IPS-NIHi7 (cell line): ENCODE measurements around the gene IKZF5.

ENCODE experiments used
- DNase-seq: peaks from one replicate; pipeline ENCODE4 v3.0.0; 2012; ENCODE audit warnings: mixed read lengths; ENCODE audit errors: extremely low spot score

IKZF5 gene, protein sequence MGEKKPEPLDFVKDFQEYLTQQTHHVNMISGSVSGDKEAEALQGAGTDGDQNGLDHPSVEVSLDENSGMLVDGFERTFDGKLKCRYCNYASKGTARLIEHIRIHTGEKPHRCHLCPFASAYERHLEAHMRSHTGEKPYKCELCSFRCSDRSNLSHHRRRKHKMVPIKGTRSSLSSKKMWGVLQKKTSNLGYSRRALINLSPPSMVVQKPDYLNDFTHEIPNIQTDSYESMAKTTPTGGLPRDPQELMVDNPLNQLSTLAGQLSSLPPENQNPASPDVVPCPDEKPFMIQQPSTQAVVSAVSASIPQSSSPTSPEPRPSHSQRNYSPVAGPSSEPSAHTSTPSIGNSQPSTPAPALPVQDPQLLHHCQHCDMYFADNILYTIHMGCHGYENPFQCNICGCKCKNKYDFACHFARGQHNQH

DNA sequence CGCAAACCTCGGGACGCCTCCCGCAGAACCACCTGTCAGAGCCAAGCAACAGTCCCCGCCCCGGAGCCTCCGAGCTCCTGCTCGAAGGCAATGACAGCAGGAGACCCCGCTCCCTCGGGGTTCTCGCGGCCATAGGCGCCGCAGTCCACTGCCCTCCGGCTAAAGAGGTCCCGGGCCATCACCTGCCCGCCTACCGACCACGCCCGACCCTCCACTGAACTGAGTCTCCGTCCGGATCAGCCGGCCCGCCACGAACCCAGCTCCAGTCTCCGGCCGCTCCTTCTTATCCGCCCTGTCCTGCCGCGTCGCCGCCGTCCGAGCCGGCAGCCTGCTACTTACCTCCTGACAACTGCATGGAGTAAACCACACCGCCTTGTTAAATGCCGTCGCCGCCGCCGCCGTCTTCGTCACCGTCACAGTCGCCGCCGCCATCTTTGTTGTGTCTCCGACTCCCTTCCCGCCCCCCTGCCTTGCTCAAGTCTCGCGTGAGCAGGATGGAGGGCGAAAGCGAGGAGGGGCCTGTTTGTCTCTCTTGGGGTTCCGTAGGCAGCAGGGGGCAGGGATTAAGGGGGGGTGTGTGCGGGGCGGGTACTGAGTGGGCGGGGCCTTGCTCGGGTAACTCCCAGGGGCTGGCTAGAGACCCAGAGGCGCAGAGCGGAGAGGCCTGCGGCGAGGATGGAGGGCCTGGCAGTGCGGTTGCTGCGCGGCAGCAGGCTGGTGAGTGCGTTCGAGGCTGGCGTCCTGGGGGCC is at the start of gene IKZF5, which contains the start of gene ACADSB:
TSS of gene IKZF5 (minus strand) at position 441 of the 750 bp plus-strand sequence. CDS start 10,170 bp downstream, outside the sequence.
TSS of gene ACADSB (plus strand) at position 652 of the 750 bp plus-strand sequence. CDS start at position 676, 24 bp downstream.
- peak; percentile 99 for DNase-seq

DNA sequence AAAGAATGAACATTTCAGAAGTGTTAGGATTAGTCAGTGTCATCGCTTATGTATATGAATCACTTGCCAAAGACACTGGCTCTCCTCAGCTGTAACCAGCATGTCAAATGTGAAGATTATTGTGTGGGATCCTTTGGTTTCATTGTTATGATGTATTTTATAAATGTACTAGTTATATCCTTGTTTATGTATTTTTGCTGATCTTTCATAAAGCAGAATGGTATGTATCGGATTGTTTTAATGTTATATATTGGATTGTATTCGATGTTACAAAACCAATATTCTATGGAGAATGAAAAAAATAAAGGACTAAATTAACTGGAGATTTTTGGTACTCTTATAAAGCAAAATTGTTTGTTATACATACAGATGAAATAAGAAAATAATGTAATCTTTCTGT is 49.4 kb upstream of the IKZF5 start:
- no peak for DNase-seq

DNA sequence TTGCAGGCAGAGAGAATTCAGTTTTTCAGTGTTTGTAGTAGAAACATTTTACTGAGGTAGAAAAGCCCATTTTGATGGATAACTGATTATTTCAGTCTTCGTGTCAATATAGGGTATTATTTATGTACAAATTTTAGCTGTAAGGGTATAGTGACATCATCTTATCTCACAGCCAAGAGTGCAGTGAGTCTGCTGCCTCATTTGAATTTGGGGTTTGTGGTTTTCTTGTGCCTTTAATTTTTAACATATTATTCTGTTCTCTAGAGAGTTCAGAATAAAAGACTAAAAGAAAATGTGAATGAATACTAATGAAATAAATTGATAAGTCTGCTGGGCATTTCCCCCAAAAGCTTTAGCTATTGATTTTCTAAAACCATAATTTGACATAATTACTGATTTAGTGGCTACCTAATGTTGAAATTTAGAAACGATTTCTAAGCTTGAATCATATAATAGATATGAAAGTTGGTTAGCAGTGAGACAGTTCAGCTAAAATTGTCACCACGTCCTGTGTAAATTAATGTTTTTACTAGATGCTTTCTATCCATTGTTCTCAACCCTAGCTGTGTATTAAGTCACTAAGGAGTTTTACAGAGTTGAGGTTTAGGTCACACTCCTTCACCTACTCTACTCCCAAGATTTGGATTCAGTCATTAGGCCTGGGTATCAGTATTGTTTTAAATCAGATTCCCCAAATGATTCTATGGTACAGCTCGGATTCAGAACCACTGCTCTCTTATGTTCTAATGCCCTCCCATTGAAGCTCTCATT is 37.6 kb upstream of the IKZF5 start:
- no peak for DNase-seq

DNA sequence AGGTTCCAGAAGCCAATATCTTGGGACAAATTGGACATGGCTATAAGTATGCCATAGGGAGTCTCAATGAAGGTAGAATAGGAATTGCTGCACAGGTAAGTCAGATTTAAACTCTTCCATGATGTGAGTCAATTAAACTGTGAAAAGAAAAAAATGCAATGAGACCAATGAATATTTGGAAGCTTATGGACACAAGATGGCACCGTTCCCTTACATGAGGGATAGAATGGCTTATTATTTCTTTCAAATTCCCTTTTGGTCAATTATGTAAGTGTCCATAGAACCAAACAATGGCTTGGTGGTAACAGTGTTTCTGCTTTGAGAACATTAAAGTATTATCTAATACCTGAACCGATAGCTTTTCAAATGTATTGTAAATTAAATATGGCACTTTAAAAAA is 35.8 kb upstream of the IKZF5 start:
- no peak for DNase-seq

DNA sequence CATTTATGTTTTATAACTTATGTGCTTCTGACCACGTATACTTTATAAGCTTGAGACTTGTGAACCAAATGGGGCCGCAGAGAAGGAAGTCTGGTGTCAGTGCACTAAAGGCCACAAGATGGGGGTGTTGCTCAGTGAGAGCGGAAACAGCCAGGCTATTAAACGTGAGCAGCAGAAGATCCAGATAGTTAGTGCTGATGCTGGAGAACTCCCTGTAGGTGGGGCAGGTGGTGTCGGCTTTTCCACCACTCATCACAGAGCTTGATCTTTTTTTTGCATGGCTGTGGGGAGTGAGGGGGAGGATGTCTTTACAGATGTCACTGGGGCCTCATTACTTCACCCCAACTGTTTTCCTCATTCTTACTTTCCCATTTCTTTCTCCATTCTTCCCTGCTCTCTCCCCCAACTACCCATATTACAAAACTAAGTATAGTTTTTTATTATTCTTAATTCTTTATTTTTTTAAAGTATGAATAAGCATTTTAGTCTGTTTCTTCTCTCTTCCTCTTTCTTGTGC is 34.9 kb upstream of the IKZF5 start:
- peak; percentile 88 for DNase-seq

DNA sequence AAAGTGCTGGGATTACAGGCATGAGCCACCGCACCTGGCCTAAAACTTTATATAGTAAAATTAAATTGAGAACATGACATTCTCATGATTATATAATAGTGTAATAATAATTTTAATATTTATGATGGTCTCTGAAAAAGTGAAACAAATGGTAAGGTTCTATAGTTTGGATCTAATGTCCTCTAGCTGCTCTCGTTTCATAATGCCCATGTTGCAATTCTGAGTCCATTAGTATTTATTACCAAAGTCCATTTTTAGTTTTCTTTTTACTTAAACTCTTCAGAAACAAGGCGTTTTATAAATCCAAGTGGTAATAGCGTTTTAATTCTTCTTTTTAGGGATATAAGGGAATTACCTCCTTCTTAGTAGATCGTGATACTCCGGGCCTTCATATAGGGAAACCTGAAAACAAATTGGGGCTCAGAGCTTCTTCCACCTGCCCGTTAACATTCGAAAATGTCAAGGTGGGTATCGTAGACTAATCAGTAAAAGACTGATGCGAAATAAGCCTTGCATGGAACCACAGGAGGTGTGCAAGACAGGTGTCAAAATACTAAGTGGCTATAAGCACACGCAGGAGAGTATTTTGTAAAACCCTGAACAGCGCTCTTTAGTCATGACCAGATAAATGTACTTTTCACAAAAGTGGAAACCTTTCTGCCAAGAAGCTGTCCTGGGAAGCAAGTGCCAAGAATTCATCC is 34.3 kb upstream of the IKZF5 start:
- DNase-seq, result no peak

DNA sequence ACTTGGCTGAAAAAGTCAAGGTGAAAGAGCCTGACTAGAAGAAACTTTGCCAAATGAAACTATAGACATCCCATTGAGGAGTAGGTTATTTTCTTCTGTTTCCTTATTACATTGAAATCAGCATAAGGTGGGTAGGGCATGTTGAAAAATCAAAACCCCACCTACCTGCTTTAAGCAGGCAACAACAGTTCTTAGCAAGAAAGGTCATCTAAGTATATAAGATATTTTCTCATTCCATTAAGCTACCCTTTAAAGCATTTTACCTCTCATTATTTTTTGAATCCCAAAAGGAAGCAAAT is 31.0 kb upstream of the IKZF5 start:
- no peak for DNase-seq

DNA sequence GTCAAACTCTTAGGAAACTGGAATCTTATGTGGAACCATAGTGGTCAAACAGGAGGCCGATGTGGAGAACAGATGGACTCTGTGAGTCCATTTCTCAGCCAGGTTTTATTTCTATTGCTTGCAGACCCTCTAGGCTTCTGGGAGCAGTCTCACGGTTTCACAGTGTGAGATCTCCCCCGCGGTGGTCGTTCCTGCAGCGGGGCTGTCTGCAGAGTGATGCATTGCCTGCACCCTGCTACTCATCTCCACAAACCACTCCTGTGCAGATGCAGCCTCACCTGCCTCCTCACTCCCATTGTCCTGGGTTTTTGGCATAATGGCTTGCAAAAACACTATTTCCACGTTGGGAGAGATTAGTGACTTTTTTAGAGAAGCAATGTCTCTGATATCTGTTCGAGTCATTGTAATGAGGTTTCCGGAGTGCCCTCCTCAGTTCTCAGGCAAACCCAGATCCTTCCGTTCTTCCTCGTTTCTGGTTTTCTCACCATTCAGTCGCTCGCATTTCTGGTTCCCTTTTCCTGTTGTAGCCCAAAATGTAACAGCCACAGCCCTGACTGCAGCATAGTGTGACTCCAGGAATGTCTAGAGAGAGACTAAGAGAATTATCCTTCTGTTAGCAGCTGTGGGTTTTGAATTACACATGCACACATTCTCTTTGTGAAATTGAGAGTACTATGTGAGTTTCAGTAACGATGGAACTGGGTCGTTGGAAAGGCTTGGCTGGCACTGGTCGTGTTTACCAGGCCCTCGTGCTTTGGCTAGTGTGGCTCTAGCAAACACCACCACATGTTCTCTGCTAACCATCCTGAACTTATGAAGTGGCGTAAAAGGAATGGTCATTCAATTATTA is 30.4 kb upstream of the IKZF5 start:
- DNase-seq, result no peak

DNA sequence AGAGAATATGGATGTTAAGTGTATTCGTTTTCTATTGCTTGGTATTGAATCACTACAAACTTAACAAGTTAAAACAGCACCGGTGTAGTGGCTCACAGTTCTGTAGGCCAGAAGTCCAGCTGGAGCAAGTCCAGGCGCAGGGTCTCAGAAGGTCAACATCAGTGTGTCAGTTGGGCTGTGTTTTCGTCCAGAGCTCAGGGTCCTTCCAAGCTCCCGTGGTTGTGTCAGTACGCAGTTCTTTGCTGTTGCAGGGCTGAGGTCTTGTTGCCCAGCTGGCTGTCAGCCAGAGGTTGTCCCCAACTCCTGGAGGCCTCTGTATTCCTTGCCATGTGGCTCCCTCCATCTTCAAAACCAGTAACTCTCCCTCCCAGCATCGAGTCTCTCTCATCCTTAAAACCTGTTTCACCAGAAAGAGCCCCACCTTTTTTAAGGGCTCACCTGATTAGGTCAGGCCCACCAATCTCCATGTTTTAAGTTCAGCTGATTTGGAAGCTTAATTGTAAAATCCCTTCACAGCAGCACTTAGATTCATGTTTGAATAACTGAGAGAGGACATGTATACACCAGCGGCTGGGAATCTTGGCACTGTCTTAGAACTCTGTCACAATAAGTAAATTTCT is 27.0 kb upstream of the IKZF5 start:
- no peak for DNase-seq

DNA sequence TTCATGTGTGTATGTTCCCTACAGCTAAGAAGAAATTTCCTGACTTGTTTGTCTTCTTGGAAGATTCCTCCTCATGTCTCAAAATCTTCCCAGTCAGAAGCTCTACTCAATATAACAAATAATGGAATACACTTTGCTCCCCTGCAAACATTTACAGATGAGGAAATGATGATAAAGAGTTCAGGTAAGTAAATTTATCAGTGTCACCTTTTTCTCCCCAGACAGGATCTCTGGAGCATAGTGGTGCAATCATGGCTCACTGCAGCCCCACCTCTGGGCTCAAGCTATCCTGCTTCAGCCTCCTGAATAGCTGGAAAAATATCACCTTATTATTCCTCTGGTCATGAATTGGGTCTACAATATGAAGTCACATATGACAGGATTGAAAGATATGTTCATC is 25.7 kb upstream of the IKZF5 start:
- no peak for DNase-seq

DNA sequence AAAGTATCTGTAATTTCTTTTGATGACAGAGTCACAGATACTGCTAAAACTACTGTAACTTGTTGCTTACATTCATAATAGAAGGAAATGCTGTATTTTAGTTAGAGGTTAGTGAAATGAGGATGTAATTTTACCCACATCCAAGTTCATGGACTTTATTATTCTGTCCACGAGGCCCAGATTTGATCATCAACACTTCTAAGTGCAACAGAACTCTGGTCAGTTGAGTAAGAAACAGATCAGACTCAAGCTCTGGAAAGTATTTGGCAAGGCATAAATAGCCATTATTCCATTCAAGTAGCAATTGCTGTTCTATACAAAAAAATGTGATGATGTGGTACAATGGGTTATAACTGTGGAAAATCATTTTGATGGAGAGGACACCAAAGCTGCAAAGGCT is 22.5 kb upstream of the IKZF5 start:
- DNase-seq, result no peak

DNA sequence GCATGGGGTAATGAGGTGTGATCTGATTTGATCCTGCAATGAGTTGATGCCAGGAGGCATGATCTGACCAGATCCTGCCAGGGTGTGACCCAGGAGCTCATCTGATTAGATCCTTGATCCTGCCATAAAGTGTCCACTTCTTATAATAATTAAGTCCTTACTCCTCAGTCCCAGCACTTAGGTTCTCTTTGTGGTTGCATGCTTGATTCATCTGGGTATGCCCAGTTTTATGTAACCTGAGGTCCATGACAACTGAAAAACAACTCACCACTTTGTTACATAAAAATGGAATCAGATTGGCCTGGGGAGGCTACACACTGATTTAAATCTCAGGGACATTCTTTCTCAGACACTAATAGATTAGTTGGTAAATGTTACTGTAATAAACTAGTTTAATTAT is 19.3 kb upstream of the IKZF5 start:
- DNase-seq, result no peak

DNA sequence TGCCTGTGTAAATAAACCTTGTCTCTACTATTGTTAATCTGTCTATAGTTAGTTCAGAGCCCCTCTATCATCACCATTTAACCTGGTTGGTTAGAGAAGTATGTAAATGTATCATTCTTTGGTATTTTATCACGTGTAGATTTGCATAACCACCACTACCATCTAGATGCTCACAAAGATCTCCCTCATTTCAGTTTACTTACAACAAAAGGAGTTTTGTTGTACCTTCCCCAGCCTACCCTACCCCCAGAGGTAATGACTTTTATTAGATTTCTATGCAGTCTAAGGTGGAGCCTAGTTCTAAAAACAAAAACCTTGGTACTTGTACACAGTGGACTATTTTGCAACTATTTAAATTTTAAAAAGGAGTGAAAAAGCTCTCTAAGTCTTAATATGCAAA is 17.7 kb upstream of the IKZF5 start:
- DNase-seq, result no peak

DNA sequence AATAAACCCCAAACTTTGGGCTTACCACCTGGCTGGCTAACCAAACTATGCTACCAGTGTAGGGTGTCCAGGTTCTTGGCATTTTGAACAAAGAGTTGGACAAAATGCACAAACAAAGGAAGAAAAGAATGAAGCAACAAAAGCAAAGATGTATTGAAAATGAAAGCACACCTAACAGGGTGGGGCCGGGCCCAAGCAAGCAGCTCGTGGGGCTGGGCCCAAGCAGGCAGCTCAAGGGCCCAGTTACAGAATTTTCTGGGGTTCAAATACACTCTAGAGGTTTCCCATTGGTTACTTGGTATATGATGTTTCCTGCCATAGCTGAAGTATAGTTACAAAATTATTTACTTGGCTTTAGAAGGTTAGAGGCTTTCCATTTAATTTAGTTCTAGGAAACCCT is 15.9 kb upstream of the IKZF5 start:
- no peak for DNase-seq

DNA sequence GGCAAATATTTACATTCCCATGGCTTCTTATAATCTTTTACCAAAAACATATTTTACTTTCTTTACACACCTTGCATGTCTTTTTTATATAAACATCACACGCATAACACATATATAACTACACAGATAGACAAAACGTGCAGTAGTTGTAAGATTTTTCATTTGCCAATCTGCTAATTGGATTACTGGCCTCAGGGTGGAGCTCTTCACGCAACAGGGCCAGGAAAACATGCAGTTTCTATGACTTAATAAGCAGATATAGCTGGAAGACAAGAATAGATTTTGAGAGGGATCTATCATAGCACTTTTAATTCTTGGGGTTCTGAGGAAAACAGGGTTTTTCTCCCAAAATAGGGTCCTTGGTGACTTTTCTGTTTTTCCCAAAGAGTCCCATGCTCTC is 12.9 kb upstream of the IKZF5 start:
- DNase-seq, result no peak

DNA sequence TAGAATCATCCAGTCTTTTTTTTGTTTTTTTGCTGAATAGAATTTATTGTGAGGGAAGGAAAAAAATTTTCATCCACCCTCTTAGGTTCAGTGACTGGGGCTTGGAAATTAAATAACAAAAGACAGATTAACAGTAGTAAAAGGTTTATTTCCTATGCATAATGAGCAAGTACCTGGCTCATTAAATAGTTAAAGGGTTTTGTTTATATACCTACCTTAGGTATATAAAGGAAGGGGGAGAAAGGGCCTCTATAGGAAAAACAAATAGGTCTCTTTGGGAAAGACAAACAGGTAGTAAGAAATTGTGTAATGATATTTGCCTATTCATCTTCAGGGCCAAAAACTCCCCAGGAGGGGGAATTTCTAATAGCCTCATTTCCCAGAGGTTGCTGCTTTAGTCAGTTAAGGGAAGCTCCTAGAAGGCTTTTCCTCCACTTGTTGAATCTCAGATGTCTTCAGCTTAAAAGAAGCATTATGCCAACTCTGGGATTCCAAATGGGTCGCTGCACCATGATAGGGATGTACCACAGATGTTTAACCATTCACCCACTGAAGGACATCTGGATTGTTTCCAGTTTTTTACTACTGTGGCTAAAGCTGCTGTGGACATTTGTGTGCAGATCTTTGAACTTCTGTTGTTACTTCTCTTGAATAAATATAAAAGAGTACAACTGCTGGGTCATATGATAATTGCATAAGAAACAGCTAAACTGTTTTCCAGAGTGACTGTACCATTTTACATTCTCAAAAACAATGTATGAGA is 11.5 kb upstream of the IKZF5 start:
- DNase-seq, result no peak

DNA sequence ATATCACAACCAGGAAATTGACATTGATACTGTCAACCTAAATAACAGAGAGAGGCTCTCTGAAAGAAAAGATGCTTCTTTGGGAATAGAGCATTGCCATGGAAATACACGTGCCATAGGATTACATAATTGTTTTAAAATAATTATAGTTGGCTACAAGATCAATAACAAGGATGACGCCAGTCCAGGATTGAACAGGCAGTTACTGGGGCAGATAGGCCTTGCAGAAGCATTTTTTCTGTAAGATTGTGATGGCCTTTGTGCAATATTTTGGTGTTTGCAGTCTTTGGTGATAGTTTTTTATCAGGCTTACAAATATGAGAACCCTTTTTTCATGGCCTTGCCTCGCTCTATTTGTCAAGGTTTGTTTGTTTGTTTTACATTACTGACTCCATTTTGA is 10.7 kb upstream of the IKZF5 start:
- no peak for DNase-seq

DNA sequence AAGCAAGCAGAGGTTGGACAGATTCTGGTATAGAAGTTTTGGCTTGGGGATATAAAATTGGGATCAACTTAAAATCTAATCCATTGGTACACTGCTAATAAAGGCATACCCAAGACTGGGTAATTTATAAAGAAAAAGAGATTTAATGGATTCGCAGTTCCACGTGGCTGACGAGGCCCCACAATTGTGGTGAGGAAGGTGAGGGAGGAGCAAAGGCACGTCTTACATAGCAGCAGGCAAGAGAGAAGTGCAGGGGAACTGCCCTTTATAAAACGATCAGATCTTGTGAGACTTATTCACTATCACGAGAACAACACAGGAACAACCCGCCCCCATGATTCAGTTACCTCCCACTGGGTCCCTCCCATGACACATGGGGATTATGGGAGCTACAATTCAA is 9.9 kb upstream of the IKZF5 start:
- no peak for DNase-seq

DNA sequence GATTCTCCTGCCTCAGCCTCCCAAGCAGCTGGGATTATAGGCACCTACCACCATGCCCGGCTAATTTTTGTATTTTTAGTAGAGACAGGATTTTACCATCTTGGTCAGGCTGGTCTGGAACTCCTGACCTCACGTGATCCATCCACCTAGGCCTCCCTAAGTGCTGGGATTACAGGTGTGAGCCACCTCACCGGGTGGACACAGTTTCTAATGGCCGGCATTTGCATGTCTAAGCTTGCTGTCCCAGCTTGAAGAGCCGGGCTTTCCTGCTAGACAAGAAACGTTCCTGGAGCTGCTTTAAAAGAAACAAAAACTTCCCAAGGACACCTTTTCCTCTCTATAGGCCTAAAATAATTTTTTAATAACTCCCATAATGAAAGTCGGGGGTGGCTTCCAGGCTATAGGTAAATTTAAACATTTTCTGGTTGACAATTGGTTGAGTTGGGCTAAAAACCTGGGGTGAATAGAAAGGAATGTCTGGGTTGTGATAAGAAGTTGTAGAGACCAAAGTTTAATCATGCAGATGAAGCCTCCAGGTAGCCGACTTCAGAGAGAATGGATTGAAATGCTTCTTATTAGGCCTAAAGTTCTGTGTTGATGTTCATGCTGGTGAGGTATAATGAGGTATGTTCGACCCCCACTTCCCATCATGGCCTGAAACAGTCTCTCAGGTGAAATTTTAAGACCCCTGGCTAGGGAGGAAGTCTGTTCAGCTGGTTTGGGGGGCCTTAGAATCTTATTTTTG is 9.0 kb upstream of the IKZF5 start:
- DNase-seq, result no peak
